Activated CD4-positive, CD25-positive, alpha-beta regulatory T cell treated with anti-CD3 and anti-CD28 coated beads, Interleukin-2, amount 50 U/mL, for 72 hours (primary cell): Measurements from ENCODE around the gene RBM25.
"Not testable (repeated sequence)": the region's sequence is repeated elsewhere in the genome, so short reads cannot be mapped to it uniquely, and the experiment has no call there.

Experiments used
- DNase-seq: peaks from one replicate; pipeline ENCODE4 v3.0.0; 2021

The RBM25 gene

DNA sequence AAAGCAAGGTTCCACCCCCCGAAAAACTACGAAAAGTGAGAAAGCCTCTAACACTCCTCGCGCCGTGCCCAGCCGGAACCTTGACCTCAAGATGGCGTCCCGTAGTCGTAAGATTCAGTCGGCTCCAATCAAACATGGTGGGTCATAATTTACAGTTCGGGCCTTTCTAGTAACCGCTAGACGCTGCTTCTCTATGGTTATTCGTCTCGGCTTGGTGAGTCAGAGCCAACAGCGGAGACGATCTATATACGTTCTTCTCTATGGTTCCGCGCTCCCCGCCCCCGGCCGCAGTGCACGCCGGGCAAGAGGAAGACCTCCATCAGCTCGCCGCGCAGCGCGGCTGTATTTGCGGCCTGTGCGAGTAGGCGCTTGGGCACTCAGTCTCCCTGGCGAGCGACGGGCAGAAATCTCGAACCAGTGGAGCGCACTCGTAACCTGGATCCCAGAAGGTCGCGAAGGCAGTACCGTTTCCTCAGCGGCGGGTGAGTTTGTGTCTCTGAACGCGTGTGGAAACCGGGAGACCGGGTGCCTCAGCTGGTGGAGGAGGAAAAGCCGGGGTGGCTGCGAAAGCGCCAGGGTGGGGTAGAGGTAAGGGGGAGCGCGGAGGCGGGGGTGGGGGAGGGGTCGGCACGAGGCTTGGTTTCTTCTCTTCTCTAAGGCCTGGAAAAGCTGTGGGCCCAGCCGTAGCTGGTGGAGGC, at the start of gene RBM25:
Gene RBM25, plus strand, starts transcription at position 311 of the 698 bp plus-strand sequence. CDS start 13,108 bp downstream, outside the sequence.
- peak; percentile 92 for DNase-seq

DNA sequence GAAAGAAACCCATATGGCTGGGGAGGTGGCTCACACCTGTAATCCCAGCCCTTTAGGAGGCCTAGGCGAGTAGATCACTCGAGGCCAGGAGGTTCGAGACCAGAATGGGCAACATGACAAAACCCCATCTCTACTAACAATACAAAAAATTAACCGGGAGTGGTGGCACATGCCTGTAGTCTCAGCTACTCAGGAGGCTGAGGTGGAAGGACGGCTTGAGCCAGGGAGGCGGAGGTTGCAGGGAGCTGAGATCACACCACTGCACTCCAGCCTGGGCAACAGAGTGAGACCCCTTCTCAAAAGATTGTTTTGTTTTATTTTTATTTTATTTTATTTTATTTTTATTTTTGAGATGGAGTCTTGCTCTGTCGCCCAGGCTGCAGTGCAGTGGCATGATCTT, 47.1 kb upstream of the RBM25 start:
- not testable (repeated sequence) for DNase-seq

DNA sequence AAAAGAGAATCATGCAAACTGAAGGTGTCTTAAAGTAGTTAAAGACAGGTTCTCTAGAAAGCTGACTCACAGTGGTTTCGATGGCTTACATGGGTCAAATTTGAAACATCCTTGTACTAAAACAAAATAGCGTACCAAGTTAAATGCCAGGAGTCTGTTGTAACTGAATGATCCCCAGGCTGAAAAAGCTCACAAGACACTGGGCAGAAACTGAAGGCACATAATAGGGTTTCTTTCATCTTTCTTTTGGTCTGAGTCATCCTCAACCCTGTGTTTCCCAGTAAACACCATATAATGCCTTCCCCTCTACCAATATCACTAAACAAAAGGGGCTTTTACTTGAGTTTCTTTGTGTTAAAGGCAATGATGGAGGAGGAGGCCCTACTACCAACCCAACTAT, 44.2 kb upstream of the RBM25 start:
- DNase-seq, result no peak

DNA sequence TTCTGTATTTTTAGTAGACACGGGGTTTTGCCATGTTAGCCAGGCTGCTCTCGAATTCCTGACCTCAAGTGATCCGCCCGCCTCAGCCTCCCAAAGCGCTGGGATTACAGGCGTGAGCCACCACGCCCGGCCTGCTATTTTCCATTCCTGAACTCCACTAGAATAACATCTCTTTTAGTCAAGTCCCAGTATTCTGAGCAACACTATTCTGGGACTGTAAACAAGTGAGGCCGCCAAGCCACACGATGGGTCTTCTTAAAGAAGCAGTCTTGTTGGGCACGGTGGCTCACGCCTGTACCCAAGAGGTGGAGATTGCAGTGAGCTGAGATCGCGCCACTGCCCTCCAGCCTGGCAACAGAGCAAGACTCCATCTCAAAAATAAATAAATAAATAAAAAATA, 42.8 kb upstream of the RBM25 start:
- not testable (repeated sequence) for DNase-seq

DNA sequence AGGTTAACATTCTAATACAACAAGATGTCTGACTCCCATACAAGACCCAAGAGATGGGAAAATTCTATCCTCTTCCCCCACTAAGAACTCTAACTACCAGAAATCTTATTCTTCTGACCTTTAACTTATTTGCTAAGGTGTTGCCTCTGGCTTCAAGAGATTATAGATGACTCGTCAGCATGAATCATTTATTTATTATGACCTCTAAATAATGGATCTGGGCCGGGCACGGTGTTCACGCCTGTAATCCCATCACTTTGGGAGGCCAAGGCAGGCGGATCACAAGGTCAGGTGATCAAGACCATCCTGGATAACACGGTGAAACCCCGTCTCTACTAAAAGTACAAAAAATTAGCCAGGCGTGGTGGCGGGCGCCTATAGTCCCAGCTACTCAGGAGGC, 42.3 kb upstream of the RBM25 start:
- DNase-seq, result not testable (repeated sequence)

DNA sequence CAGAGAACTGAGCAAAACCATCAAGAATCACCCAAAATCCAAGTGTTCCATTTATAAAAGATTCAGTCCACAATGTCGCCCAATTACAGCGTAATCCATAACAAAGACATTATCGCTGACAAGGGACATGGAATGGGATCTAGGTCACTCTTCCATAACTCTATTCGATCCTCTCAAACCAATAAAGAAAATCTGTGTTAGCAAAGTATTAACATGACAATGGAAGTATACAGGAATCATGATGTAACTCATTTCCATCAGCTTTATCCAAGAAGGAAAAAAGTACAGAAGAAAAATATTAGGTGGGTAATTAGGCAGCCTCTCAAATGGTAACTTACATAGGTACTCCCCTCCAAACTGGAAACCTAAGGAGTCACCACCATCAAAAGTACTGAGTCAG, 36.3 kb upstream of the RBM25 start:
- no peak for DNase-seq

DNA sequence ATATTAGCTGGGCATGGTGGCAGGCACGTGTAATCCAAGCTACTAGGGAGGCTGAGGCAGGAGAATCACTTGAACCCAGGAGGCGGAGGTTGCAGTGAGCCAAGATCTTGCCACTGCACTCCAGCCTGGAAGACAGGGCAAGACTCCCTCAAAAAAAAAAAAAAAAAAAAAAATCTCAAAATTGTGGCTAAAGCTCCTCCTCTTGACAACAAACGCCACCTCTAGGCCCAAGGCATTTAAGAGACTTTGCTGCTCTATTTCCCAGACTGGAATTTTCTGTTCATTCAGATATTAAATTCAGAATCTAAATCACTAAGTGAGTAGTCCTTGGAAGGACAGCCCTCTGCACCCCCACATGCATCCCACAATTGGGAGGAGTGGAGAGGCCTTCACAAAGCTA, 32.8 kb upstream of the RBM25 start:
- DNase-seq, result no peak

DNA sequence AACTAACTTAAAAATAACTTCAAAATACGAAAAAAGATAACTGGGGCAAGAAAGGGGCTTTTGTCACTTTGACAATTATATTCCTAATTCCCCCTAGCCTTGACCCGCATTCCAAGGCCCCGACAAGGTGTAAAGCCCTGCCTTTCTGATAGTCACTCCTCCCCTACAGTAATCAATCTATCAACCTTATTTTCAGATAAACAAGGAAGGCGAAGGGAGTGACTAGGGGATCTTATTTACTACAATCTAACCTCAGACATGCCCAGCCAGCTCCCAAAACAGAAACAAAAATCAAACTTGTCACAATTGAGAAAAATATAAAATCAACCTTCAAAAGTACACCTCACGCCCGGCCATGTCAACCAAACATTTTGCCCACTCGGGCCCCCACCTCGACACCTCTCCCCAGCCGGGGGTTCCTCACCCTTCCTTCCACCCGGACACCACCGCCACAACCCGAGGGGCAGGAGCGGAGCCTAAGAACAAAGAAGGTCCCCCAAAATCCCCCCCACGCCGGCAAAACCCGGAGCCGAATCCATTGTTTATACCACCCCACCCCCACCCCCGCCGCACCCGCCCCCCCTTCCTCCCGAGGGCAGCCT, 32.0 kb upstream of the RBM25 start:
- DNase-seq, result no peak

DNA sequence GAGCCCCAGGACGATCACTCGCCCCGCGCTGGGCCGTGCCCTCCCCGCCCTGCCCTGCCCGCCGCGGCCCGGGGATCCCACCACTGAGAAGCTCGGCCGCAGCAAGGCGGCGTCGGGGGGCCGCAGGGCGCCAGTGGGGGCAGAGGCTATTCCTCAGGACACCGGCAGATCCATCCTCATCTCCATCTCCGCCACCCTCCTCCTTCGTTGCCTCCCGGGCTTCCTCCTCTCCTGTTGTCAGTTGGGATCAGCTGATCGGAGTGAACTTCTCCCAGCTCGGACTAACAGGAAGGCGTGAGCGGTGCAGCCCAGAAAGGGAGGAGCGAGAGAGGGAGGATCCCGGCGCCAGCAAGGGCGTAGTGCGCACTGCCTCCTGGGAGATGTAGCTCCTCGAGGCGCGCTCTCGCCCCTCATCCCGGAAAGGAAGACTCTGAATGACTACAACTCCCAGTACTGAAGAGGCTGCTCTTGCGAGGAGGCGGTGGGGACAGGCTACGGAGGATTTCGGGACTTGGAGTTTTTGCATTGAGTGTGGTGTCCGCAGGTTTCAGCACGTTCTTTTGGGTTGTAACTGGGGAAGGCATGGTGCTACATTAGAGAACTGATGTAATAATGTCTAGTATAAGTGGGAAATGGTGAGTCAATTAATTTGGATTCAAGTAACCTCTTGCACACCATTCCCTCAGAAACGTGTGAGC, 31.3 kb upstream of the RBM25 start, which contains the start of gene ZFYVE1:
Gene ZFYVE1, minus strand, starts transcription at position 262 of the 698 bp plus-strand sequence. CDS start 2,598 bp downstream, outside the sequence.
- peak; percentile 83 for DNase-seq

DNA sequence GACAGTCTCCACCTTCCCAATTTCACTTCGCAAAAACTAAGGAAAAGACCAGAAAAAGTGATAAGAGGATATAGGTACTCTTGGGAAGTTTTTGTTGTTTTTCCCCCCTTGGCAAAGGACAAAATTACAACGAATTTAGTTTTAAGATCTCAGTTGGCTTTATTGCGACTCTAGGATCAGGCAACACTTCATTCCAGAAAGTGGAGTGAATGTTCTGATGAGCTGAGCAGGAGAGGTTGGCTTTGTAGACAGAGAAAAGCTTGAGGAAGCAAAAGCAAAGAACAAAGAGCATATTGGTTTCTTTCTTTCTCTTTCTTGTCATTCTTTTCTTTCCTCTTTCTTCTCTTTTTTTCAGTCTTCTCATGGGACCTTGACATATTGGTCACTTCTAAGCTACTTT, 30.8 kb upstream of the RBM25 start:
- DNase-seq, result no peak

DNA sequence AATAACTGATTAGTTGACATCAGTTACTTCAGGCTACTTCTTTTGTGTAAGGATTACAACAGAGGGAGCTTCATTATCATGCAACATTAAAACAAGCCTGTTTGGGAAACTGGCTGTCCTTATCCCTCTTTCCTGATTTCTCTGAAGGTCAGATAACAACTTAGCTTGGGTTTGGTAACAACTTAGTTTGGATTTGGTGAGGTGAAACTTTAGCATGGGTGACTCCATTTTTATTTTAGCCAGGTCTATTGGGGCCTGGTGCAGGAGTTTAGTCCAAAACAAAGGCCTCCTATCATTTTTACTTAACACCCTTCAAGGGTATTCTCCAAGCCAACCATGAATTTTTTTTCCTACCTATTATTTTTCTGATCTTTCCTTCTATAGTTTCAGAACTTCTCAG, 30.4 kb upstream of the RBM25 start:
- no peak for DNase-seq

DNA sequence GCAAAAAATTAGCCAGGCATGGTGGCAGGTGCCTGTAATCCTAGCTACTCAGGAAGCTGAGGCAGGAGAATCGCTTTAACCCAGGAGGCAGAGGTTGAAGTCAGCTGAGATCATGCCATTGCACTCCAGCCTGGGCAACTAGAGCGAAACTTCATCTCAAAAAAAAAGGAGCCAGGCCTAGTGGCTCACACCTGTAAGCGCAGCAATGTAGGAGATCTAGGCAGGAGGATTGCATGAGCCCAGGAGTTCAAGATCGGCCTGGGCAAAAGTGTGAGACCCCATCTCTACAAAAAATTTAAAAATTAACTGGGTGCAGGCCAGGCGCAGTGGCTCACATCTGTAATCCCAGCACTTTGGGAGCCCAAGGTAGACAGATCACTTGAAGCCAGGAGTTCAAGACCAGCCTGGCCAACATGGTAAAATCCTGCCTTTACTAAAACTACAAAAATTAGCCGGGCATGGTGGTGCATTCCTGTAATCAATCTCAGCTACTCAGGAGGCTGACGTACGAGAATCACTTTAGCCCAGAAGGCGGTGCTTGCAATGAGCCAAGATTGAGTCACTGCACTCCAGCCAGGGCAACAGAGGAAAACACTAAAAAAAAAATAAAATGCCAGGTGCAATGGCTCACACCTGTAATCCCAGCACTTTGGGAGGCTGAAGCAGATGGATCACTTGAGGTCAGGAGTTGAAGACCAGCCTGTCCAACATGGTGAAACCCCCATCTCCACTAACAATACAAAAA, 21.5 kb upstream of the RBM25 start:
- not testable (repeated sequence) for DNase-seq

DNA sequence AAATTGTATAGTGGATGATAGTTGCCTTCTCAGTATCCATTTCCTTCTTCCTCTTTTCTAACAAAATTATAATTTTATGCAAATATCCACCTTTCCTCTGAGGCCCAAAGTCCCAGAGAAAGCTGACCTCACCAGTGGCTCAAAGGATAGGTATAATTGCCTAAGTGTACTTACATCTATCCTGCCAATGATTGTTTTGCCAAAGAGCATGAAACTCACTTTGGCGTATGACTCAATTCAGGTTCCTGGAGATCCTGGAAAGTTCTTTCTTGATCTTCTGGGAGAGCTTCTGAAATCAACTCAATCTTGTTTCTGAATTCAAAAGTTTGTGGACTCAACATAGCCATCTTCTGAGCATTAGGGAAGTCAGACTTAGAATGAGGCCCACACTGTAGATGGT, 10.5 kb upstream of the RBM25 start:
- DNase-seq, result no peak

DNA sequence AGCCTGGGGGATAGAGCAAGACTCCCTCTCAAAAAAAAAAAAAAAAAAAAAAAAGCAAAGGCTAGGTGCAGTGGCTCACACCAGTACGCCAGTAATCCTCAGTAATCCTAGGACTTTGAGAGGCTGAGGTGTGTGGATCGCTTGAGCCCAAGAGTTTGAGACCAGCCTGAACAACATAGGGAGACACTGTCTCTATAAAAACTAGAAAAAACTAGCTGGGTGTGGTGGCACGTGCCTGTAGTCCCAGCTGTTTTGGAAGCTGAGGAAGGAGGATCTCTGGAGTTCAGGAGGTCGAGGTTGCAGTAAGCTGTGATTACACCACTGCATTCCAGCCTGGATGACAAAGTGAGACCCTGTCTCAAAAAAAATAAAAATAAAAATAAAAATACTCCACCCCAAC, 8.9 kb upstream of the RBM25 start:
- no peak for DNase-seq

DNA sequence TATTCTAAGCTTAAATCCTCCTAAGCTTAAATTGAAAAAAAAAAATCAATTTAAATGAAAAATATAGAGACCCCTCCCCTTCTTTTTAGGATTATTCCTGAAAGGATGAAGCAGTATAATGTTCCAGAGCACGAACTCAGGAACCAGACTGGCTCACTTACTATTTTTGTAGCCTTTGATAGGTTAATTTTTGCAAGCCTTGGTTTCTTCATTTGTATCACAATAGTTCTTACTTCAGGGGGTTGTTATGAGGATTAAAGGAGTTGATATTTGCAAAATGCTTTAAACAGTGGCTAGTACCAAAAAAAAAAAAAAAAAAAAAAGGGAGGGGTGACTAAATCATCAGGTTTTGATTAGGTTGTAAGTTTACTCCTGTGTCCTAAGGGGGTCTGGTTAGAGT, 3.1 kb upstream of the RBM25 start:
- no peak for DNase-seq

DNA sequence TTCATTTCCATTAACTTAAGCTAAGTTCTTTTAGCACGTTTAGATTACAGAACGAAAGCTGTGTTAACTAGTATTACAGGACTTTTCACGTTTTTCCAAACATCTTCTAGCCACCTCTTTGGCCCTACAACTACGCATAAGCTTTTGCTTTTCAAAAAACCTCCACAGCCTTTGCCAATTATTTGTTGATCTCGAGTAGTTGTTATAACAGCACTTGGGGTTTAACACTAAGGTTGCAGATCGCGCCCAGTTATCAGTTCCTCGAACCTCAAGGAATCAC, 450 bp upstream of the RBM25 start:
- DNase-seq, result no peak

DNA sequence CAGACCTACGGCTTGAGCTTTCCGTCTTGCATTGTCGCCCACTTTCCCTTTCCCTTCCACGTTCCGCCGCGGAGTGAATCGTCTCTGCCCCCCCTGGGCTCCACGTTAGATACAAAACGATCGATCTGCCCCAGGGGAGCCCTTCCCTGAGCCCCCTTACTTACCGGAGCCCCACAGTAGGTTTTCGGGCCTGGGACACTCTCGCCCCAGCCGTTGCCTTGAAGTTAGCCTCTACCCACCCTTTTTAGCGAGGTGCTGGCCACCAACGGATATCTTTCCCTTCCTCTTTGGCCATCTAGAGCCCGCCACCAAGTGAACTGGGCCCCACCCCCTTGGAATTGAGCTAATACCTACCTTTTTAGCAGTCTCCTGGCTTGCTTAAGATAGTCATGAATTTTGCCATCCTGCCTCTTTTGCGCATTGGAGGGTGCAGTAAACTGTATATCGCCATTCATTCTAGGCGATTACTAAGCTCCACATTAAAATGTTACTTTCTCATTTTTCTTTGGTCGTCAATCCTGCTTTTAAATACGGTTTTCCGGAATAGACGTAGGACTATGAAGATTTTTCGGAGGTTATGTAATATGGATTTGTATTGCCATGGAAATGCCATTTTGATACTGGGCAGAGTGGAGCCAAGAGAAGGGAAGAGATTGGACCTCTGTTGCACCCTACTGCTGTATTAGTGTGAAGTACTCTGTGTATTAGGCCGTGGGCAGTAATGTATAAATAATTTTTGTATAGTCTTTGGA, 764 bp downstream of the RBM25 start:
- no peak for DNase-seq

DNA sequence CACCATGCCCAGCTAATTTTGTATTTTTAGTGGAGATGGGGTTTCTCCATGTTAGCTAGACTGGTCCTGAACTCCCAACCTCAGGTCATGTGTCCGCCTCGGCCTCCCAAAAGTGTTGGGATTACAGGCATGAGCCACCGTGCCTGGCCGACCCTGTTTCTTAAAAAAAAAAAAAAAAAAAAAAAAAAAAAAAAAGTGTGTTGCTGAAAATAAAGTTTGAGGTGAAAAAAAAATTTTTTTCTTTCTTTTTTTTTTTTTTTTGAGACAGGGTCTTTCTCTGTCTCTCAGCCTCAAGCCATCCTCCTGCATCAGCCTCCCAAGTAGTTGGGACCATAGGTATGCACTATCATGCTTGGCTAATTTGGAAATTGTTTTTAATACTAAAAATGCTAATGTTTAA, 11.3 kb downstream of the RBM25 start:
- no peak for DNase-seq

DNA sequence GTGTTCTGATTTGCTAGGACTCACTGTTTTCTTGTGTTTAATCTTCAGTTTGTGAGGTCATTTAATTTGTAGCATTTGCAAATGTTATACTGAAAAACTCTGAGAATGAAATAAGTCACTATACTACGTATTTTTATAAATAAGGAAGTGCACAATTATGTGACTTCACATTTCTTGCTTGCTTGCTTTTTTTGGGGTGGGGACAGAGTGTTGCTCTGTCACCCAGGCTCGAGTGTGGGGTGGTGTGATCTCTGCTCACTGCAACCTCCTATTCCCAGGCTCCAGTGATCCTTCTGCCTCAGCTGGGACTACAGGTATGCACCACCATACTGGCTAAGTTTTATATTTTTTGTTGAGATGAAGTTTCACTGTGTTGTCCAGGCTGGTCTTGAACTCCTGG, 32.7 kb downstream of the RBM25 start:
- no peak for DNase-seq

DNA sequence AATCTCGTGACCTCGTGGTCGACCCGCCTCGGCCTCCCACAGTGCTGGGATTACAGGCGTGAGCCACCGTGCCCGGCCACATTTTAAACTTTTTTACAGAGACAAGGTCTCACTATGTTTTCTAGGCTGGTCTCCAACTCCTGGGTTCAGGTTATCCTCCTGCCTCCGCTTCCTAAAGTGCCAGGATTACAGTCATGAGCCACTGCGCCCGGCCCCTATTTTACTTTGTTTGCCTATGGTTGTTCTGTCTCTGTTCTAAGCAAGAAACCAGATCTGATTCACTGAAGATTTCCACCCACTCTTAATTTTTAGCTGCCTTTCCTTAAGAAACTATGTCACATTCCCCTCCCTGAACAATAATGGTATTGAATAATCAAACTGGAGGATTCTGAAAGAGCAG, 39.1 kb downstream of the RBM25 start:
- DNase-seq, result no peak

DNA sequence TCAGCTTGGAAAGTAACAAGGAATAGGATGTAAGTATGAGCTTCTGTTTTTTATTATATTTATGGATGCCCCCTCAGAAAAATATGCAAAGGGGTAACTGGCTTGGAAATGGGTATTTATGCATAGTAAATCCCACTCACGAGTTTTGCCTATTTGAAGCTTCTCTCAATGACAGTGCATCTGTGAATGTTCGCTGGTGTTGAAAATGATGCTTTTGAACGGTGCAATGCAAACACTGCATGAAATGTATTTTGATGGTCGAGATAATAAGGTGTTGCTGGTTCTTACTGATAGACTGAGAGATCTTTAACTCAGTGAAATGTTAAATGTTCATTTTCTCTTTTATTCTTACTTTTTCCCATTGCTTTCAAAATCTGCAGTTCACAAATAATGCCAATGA, 42.0 kb downstream of the RBM25 start:
- no peak for DNase-seq

DNA sequence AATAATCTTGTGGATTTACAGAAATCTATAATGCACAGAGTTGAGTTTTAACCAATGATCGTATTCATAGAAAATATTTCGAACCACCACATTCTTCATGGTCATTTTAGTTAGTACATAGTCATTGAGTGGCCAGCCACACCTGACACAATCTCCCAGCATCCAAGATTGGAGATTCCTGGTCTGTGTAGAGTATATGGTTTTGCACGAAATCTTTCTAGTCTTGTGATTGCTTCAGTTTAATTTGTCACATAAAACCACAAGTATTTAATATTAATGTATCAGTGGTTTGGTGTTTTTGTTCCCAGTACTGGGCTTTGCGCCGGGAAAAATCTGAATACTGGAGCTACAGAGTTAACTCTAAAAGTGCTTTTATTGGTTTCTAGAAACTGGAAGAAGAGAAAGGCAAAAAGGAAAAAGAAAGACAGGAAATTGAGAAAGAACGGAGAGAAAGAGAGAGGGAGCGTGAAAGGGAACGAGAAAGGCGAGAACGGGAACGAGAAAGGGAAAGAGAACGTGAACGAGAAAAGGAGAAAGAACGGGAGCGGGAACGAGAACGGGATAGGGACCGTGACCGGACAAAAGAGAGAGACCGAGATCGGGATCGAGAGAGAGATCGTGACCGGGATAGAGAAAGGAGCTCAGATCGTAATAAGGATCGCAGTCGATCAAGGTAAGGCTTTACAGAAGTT, 44.6 kb downstream of the RBM25 start:
- DNase-seq, result no peak
